ENCODE data around the gene FYB2.

Gene FYB2

DNA sequence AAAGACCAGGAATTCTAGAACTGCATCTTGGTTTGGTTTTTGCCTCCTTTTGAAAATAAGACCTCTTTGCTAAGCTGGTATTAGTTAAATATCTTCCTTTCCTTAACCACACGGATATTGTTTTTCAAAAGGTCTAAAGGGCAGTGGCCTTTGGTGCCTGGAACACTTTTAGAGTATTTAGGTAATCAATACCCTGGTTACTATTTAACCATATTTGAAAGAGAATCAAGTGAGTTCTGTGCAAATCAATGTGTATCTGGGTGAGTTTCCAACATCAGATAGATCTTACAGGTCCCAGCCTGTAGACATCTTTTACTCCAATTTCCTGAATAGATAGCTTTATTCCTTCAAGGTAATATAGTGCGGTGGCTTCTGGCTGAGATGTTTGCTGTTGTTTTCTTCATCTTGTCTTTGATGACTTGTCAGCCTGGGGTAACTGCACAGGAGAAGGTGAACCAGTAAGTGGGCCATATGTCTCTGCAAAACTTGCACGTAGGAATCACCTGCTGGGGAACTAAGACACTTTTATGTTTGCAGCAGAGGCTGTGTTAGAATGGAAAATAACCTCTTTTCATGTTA lies 35.4 kb upstream of the FYB2 start, which contains the start of gene C8A:
Gene C8A, plus strand, starts transcription at position 277 of the 579 bp plus-strand sequence. Its CDS starts 105 bp downstream, at position 382.
- no peaks in the 10 kb centered on the region for H4K20me1 ChIP-seq (ENCODE audit: control insufficient read depth, insufficient read depth, low read depth, low read length)
- H3K36me3 ChIP-seq (ENCODE audit: control insufficient read depth, low read length), result no peaks in the 10 kb centered on the region
- H3K9me3 ChIP-seq (ENCODE audit: control insufficient read depth, insufficient read depth, low read length), result no peaks in the 10 kb centered on the region
- no peaks in the 10 kb centered on the region for H3K79me2 ChIP-seq (ENCODE audit: control insufficient read depth, low read length)
- H3K9me2 ChIP-seq (replicated peaks; ENCODE audit: control insufficient read depth, low read length), result no peaks in the 10 kb centered on the region
- no peak for TF ChIP-seq EZH2phosphoT487 (IDR thresholded peaks at IDR 0.05; ENCODE audit: borderline replicate concordance, low read length)
- TF ChIP-seq, protein P1, sequence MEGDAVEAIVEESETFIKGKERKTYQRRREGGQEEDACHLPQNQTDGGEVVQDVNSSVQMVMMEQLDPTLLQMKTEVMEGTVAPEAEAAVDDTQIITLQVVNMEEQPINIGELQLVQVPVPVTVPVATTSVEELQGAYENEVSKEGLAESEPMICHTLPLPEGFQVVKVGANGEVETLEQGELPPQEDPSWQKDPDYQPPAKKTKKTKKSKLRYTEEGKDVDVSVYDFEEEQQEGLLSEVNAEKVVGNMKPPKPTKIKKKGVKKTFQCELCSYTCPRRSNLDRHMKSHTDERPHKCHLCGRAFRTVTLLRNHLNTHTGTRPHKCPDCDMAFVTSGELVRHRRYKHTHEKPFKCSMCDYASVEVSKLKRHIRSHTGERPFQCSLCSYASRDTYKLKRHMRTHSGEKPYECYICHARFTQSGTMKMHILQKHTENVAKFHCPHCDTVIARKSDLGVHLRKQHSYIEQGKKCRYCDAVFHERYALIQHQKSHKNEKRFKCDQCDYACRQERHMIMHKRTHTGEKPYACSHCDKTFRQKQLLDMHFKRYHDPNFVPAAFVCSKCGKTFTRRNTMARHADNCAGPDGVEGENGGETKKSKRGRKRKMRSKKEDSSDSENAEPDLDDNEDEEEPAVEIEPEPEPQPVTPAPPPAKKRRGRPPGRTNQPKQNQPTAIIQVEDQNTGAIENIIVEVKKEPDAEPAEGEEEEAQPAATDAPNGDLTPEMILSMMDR (IDR thresholded peaks at IDR 0.05; ENCODE audit: low read depth, low read length, poor library complexity, severe bottlenecking), result no peak
- H3K4me3 ChIP-seq (ENCODE audit: low read length), result no peak within 1 kb of the TSS
- no peaks in the 10 kb centered on the region for H3F3A ChIP-seq (ENCODE audit: control insufficient read depth, insufficient read depth)
- no peak within 1 kb of the TSS for H3K4me2 ChIP-seq (ENCODE audit: low read length)
- H3K4me1 ChIP-seq (ENCODE audit: control insufficient read depth, low read length), result no peaks in the 10 kb centered on the region
- H3K27me3 ChIP-seq (ENCODE audit: control insufficient read depth, low read length), result no peaks in the 10 kb centered on the region
- H3K27ac ChIP-seq (ENCODE audit: low read depth, low read length), result no peak within 1 kb of the TSS

DNA sequence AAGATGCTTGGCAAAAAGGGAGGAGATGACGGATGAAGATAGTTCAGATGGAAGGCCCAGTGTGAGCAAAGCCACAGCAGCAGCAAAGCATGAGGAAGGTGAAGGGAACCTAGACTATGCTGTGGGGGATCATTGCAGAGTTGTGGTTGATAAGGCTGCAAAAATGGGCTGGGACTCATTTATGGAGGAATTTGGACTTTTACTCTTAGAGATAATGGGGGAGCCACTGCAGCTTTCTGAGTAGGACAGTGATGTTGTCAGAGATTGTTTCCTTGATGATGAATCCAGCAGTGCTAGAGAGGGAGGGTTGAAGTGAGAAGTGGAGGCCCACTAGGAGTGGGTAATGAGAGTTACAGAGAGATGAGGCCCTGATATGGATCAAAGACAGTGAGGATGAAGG lies 33.3 kb upstream of the FYB2 start:
- H3K4me1 ChIP-seq (ENCODE audit: control insufficient read depth, low read length), result no peaks in the 10 kb centered on the region
- H3K4me3 ChIP-seq (ENCODE audit: low read length), result no peak overlapping the region
- no peaks in the 10 kb centered on the region for H3K9me3 ChIP-seq (ENCODE audit: control insufficient read depth, insufficient read depth, low read length)
- H3K27me3 ChIP-seq (ENCODE audit: control insufficient read depth, low read length), result no peaks in the 10 kb centered on the region
- no peak overlapping the region for H3K4me2 ChIP-seq (ENCODE audit: low read length)
- H3K79me2 ChIP-seq (ENCODE audit: control insufficient read depth, low read length), result no peaks in the 10 kb centered on the region
- no peaks in the 10 kb centered on the region for H3K36me3 ChIP-seq (ENCODE audit: control insufficient read depth, low read length)
- H3F3A ChIP-seq (ENCODE audit: control insufficient read depth, insufficient read depth), result no peaks in the 10 kb centered on the region
- TF ChIP-seq, protein P1 (IDR thresholded peaks at IDR 0.05; ENCODE audit: low read depth, low read length, poor library complexity, severe bottlenecking), result no peak
- no peak for TF ChIP-seq EZH2phosphoT487 (IDR thresholded peaks at IDR 0.05; ENCODE audit: borderline replicate concordance, low read length)
- H3K9me2 ChIP-seq (replicated peaks; ENCODE audit: control insufficient read depth, low read length), result no peaks in the 10 kb centered on the region
- no peaks in the 10 kb centered on the region for H4K20me1 ChIP-seq (ENCODE audit: control insufficient read depth, insufficient read depth, low read depth, low read length)
- H3K27ac ChIP-seq (ENCODE audit: low read depth, low read length), result no peak overlapping the region

GRCh38 chr1:56850922-56851321 lies 31.7 kb upstream of the FYB2 start:
- H3K4me2 ChIP-seq (ENCODE audit: low read length), result no peak overlapping the region
- H3K36me3 ChIP-seq (ENCODE audit: control insufficient read depth, low read length), result no peaks in the 10 kb centered on the region
- H3K9me2 ChIP-seq (replicated peaks; ENCODE audit: control insufficient read depth, low read length), result no peaks in the 10 kb centered on the region
- H3K27me3 ChIP-seq (ENCODE audit: control insufficient read depth, low read length), result no peaks in the 10 kb centered on the region
- no peaks in the 10 kb centered on the region for H3K4me1 ChIP-seq (ENCODE audit: control insufficient read depth, low read length)
- no peaks in the 10 kb centered on the region for H3F3A ChIP-seq (ENCODE audit: control insufficient read depth, insufficient read depth)
- no peaks in the 10 kb centered on the region for H3K9me3 ChIP-seq (ENCODE audit: control insufficient read depth, insufficient read depth, low read length)
- no peak overlapping the region for H3K4me3 ChIP-seq (ENCODE audit: low read length)
- no peaks in the 10 kb centered on the region for H3K79me2 ChIP-seq (ENCODE audit: control insufficient read depth, low read length)
- TF ChIP-seq, protein P1 (IDR thresholded peaks at IDR 0.05; ENCODE audit: low read depth, low read length, poor library complexity, severe bottlenecking), result no peak
- no peak for TF ChIP-seq EZH2phosphoT487 (IDR thresholded peaks at IDR 0.05; ENCODE audit: borderline replicate concordance, low read length)
- no peaks in the 10 kb centered on the region for H4K20me1 ChIP-seq (ENCODE audit: control insufficient read depth, insufficient read depth, low read depth, low read length)
- H3K27ac ChIP-seq (ENCODE audit: low read depth, low read length), result no peak overlapping the region
